Psoas muscle (tissue), 8 donors: ENCODE data around the gene SET. TPM values are rescaled to one million over a fixed set of nuclear protein-coding genes. Genes with fewer than 3 reads are reported as not detected.

ENCODE experiments used
- ATAC-seq, 4 donors: fragments of 200-7000 bp; cut with Tn5 transposase; one replicate each; pipeline ENCODE4 v1.9.1; 2020; ENCODE audit warnings: moderate library complexity in 3 of 4, mild to moderate bottlenecking in 2 of 4
- DNase-seq, 2 donors: peaks; one replicate each; pipeline ENCODE4 v3.0.0-alpha.2; 2020
- H3K27ac ChIP-seq: fragments of 200-600 bp; one replicate; pipeline ENCODE4 v1.8.0; 2022
- H3K27me3 ChIP-seq, 3 donors: fragments of 200-600 bp in 1 of 3; one replicate each; pipeline versions ENCODE4 v1.6.1 to v1.8.0; 2013 to 2022; ENCODE audit warnings: low read length in 2 of 3, mild to moderate bottlenecking in 2 of 3, moderate library complexity in 1 of 3; ENCODE audit not compliant: insufficient read depth in 3 of 3
- H3K36me3 ChIP-seq, 2 donors: fragments of 200-600 bp in 1 of 2; one replicate each; pipeline versions ENCODE4 v1.6.1 to v1.8.0; 2013 to 2022; ENCODE audit warnings: low read depth in 1 of 2, mild to moderate bottlenecking in 1 of 2, moderate library complexity in 1 of 2; ENCODE audit not compliant: insufficient read depth in 1 of 2
- H3K4me1 ChIP-seq: fragments of 200-600 bp; one replicate; pipeline ENCODE4 v1.8.0; 2022
- H3K4me3 ChIP-seq: fragments of 200-600 bp; one replicate; pipeline ENCODE4 v1.8.0; 2022; ENCODE audit warnings: mild to moderate bottlenecking
- H3K9me3 ChIP-seq: fragments of 200-600 bp; one replicate; pipeline ENCODE4 v1.8.0; 2022
- CTCF ChIP-seq: fragments of 200-600 bp; IDR thresholded peaks from one replicate; pipeline ENCODE4 v1.8.0; 2022; ENCODE audit warnings: antibody characterized with exemption
- WGBS, 3 donors: extraction: QIAGEN DNeasy Blood & Tissue Kit; methylation state at CpG; one replicate each; pipeline versions ENCODE4 v1.1.6 to v1.1.7; 2013; 5-methylcytosine and 5-hydroxymethylcytosine counted together
- intact Hi-C, 2 donors: fragments of 100-400 bp; cut with DNase I; formaldehyde crosslinking; loops; one replicate each; pipeline versions ENCODE4 v1.11.0 to v1.14.2; 2022
- polyA plus RNA-seq, 3 donors: library from polyadenylated mRNA; stranded (reverse); fragments of 200-250 nt; gene quantifications; one replicate each; pipeline ENCODE4 v1.2.3, GENCODE V29; 2013
- total RNA-seq, 4 donors: library from RNA; stranded (reverse); fragmentation: NEBNext Ultra II Directional in 2 of 4; extraction: Animal tissue kit (Norgen Biotek cat#: 25700) in 2 of 4; gene quantifications; one replicate each; pipeline versions ENCODE4 v1.2.1 to v1.2.4, GENCODE V29; 2021 to 2023
- donor health status: healthy with polysubstance abuse.
- donor health status: DM: no; HTN: no; CAD: no; lungs with moderate emphysema.
- donor health status: Bipolar disorder and iron deficiency.
- donor health status: healthy.
- donor health status: DM: yes; HTN: yes; CAD: no.
- donor health status: DM: no; HTN: no; CAD: no.
- donor health status: DM: no; HTN: no; CAD: no.
- donor health status: DM: yes; HTN: yes; CAD: no.

Gene SET
- total and polyA plus RNA-seq, 7 donors: 141 to 283 (median 228) TPM

DNA sequence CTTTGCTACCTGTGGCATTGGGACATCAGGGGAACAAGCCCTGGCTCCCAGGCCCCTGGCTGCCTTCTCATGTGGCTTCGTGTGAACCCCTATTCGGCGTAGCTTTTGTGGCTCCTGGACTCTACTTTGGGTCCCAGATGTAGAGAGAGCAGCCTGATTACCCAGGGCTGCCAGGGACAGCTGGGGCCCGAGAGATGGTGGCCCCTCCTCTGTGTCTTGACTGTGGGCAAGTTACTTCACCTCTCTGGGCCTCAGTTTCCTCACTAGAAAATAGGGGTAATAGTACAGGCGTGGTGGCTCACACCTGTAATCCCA is 15.3 kb downstream of the SET start:
- WGBS, 3 donors: 74 to 91% (median 86%) methylated on average over 5 of the region's 5 CpGs
- no peak for ATAC-seq
- Histone ChIP-seq H3K4me3 (peak overlapping the region; percentile 84), H3K27me3 (no peaks in the 10 kb centered on the region), H3K36me3 (no peaks in the 10 kb centered on the region), H3K9me3 (no peaks in the 10 kb centered on the region), H3K4me1 (no peaks in the 10 kb centered on the region), H3K27ac (peak overlapping the region; percentile 65)
- intact Hi-C loops: loop anchor here in 1 of 2 donors (5.0 kb wide), 1 partner anchor 68 kb away; the partner anchor contains the start of gene ZER1
- no peak for TF ChIP-seq CTCF
- no peak for DNase-seq

DNA sequence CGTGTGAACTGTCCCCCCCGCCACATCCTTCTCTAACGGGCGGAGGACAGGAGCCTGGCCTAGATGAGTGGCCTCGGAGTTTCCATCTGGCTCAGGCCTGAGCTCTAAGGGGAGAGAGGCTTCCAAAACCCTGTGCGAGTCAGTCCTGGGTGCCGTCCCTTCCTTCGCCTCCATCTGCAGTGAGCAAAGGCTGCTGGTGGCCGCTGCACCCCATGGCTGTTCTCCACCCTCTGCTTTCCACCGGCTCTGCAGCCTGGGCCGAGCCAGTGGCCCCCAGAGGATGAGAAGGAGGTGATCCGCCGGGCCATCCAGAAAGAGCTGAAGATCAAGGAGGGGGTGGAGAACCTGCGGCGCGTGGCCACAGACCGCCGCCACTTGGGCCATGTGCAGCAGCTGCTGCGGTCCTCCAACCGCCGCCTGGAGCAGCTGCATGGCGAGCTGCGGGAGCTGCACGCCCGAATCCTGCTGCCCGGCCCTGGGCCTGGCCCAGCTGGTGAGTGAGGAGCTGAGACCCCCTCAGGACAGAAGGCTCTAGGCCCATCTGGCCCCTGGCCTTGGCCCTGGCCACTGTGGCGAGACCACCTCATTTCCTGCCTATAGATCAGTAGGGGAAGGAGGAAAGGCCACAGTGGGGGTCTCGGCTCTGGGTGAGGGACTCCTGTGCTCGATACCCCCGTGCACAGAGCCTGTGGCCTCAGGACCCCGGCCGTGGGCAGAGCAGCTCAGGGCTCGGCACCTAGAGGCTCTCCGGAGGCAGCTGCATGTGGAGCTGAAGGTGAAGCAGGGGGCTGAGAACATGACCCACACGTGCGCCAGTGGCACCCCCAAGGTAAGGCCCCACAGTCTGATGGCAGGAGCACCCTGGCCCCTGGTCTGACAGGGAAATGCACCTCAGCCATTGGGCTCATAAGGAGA is 16.3 kb downstream of the SET start:
- no peaks in the 10 kb centered on the region for H3K9me3 ChIP-seq
- no peaks in the 10 kb centered on the region for H3K27me3 ChIP-seq
- no peak overlapping the region for H3K4me3 ChIP-seq
- 75 to 78% (median 76%) methylated on average over 36 of the region's 36 CpGs for WGBS, 3 donors
- TF ChIP-seq CTCF: no peak
- DNase-seq: peak; percentile 12 to 48
- no peaks in the 10 kb centered on the region for H3K36me3 ChIP-seq
- H3K4me1 ChIP-seq: no peaks in the 10 kb centered on the region
- intact Hi-C loops: no loop called here
- no peak for ATAC-seq
- peak overlapping the region; percentile 65 for H3K27ac ChIP-seq

GRCh38 chr9:128706045-128706444 is 17.0 kb downstream of the SET start:
- Histone ChIP-seq H3K27ac (no peak overlapping the region), H3K4me3 (no peak overlapping the region), H3K36me3 (no peaks in the 10 kb centered on the region), H3K27me3 (no peaks in the 10 kb centered on the region), H3K9me3 (no peaks in the 10 kb centered on the region), H3K4me1 (no peaks in the 10 kb centered on the region)
- peak; percentile 2 to 40 for DNase-seq
- no peak for TF ChIP-seq CTCF
- no peak for ATAC-seq
- WGBS, 3 donors: 94 to 100% (median 95%) methylated on average over 1 of the region's 1 CpG
- intact Hi-C loops: no loop called here

GRCh38 chr9:128706671-128707381 is 17.8 kb downstream of the SET start:
- DNase-seq (peak; percentile 16 to 71), ATAC-seq (no peak)
- Histone ChIP-seq H3K27ac (no peak overlapping the region), H3K4me3 (no peak overlapping the region), H3K27me3 (no peaks in the 10 kb centered on the region), H3K9me3 (no peaks in the 10 kb centered on the region), H3K36me3 (no peaks in the 10 kb centered on the region), H3K4me1 (no peaks in the 10 kb centered on the region)
- intact Hi-C loops: no loop called here
- WGBS, 3 donors: 72 to 78% (median 73%) methylated on average over 22 to 23 of the region's 23 CpGs
- no peak for TF ChIP-seq CTCF
